RWPE2 (cell line): ENCODE measurements around the gene AGRN.

Experiments used
- ATAC-seq: fragments of 200-7000 bp; cut with Tn5 transposase; 3 replicates; pipeline ENCODE4 v1.9.1; 2021; ENCODE audit warnings: low read depth
- DNase-seq: peaks from one replicate; pipeline ENCODE4 v3.0.0-alpha.2; 2020; ENCODE audit warnings: low spot score
- H3K27ac ChIP-seq: fragments of 450-650 bp; 2 replicates; pipeline ENCODE4 v1.5.1; 2017; ENCODE audit warnings: mild to moderate bottlenecking; ENCODE audit not compliant: poor library complexity, severe bottlenecking
- H3K27me3 ChIP-seq: fragments of 250-450 bp; sonication (Bioruptor Pico); 2 replicates; pipeline ENCODE4 v1.5.1; 2021; ENCODE audit warnings: mild to moderate bottlenecking, moderate library complexity; ENCODE audit not compliant: insufficient read depth, poor library complexity, severe bottlenecking
- H3K36me3 ChIP-seq: fragments of 250-450 bp; sonication (Bioruptor Pico); 2 replicates; pipeline ENCODE4 v1.5.1; 2020; ENCODE audit warnings: low read depth, mild to moderate bottlenecking, moderate library complexity
- H3K4me1 ChIP-seq: fragments of 250-450 bp; sonication (Bioruptor Pico); 2 replicates; pipeline ENCODE4 v1.5.1; 2021; ENCODE audit warnings: mild to moderate bottlenecking, moderate library complexity; ENCODE audit not compliant: insufficient read depth, poor library complexity, severe bottlenecking
- H3K4me3 ChIP-seq: fragments of 250-450 bp; sonication (Bioruptor Pico); 2 replicates; pipeline ENCODE4 v1.5.1; 2021; ENCODE audit warnings: mild to moderate bottlenecking, moderate library complexity; ENCODE audit not compliant: severe bottlenecking
- H3K9me3 ChIP-seq: fragments of 250-450 bp; sonication (Bioruptor Pico); 2 replicates; pipeline ENCODE4 v1.5.1; 2021; ENCODE audit warnings: mild to moderate bottlenecking, moderate library complexity; ENCODE audit not compliant: severe bottlenecking
- CTCF ChIP-seq: fragments of 450-650 bp; IDR thresholded peaks from one replicate; pipeline ENCODE4 v1.5.1; 2017; ENCODE audit warnings: mild to moderate bottlenecking, moderate library complexity; ENCODE audit not compliant: poor library complexity, severe bottlenecking

AGRN gene

GRCh38 chr1:1044455-1045078, 24.6 kb downstream of the AGRN start:
- Histone ChIP-seq H3K9me3 (no peaks in the 10 kb centered on the region), H3K4me1 (no peaks in the 10 kb centered on the region), H3K36me3 (peaks cover 67% of the 10 kb centered on the region), H3K4me3 (no peak overlapping the region), H3K27ac (no peak overlapping the region), H3K27me3 (no peaks in the 10 kb centered on the region)
- ATAC-seq (no peak), DNase-seq (no peak)
- no peak for TF ChIP-seq CTCF

- Histone ChIP-seq H3K4me3 (no peak overlapping the region), H3K27ac (no peak overlapping the region), H3K36me3 (peaks cover 70% of the 10 kb centered on the region), H3K9me3 (no peaks in the 10 kb centered on the region), H3K4me1 (no peaks in the 10 kb centered on the region), H3K27me3 (no peaks in the 10 kb centered on the region)
- DNase-seq (no peak), ATAC-seq (no peak)
- TF ChIP-seq CTCF: no peak
Observed at GRCh38 chr1:1045129-1045528, 25.2 kb downstream of the AGRN start.

- Histone ChIP-seq H3K36me3 (peaks cover 81% of the 10 kb centered on the region), H3K27ac (no peak overlapping the region), H3K9me3 (no peaks in the 10 kb centered on the region), H3K4me1 (no peaks in the 10 kb centered on the region), H3K4me3 (no peak overlapping the region), H3K27me3 (no peaks in the 10 kb centered on the region)
- TF ChIP-seq CTCF: no peak
- ATAC-seq: no peak
- no peak for DNase-seq
Observed at GRCh38 chr1:1046243-1046642, 26.3 kb downstream of the AGRN start.

GRCh38 chr1:1046767-1047166, 26.8 kb downstream of the AGRN start:
- no peak for DNase-seq
- Histone ChIP-seq H3K27me3 (no peaks in the 10 kb centered on the region), H3K9me3 (no peaks in the 10 kb centered on the region), H3K4me1 (no peaks in the 10 kb centered on the region), H3K36me3 (peaks cover 86% of the 10 kb centered on the region), H3K27ac (no peak overlapping the region), H3K4me3 (no peak overlapping the region)
- ATAC-seq: no peak
- no peak for TF ChIP-seq CTCF

GRCh38 chr1:1047407-1047806, 27.5 kb downstream of the AGRN start:
- H3K9me3 ChIP-seq: no peaks in the 10 kb centered on the region
- H3K27me3 ChIP-seq: no peaks in the 10 kb centered on the region
- DNase-seq (no peak), ATAC-seq (no peak)
- H3K36me3 ChIP-seq: peaks cover 86% of the 10 kb centered on the region
- H3K4me3 ChIP-seq: no peak overlapping the region
- TF ChIP-seq CTCF: no peak
- no peak overlapping the region for H3K27ac ChIP-seq
- no peaks in the 10 kb centered on the region for H3K4me1 ChIP-seq
